GM12878 (cell line): ENCODE results near the gene DOCK7. TPM values are rescaled to one million over a fixed set of nuclear protein-coding genes. Genes with fewer than 3 reads are reported as not detected.

Experiments used
- ATAC-seq: fragments of 200-7000 bp; cut with Tn5 transposase; 3 replicates; pipeline ENCODE4 v1.9.1; 2020; ENCODE audit warnings: mild to moderate bottlenecking, moderate library complexity
- BruUV-seq: library from RNA; stranded (reverse); fragments of 400-500 nt; replicated peaks from 2 replicates; lab custom pipeline; 2021; lab: Mats Ljungman, UMichigan
- CTCF ChIA-PET: fragments of 300-600 bp; sonication (Branson Sonifier 250); formaldehyde crosslinking; extraction: SDS; loops from one replicate; lab custom pipeline; 2021; ENCODE audit warnings: inconsistent platforms; lab: Yijun Ruan, JAX
- POLR2A ChIA-PET: fragments of 350-600 bp; formaldehyde crosslinking; extraction: SDS; loops from one replicate; lab custom pipeline; 2021; ENCODE audit warnings: inconsistent platforms; lab: Charles Lee
- RAD21 ChIA-PET: fragments of 300-600 bp; sonication (Branson Sonifier 250); formaldehyde crosslinking; loops from one replicate; lab custom pipeline; 2023; ENCODE audit warnings: antibody characterized with exemption; ENCODE audit not compliant: unreplicated experiment; lab: Charles Lee
- SMC1A ChIA-PET: fragments of 300-600 bp; sonication (Branson Sonifier 250); formaldehyde crosslinking; loops from one replicate; lab custom pipeline; 2023; ENCODE audit not compliant: unreplicated experiment, uncharacterized antibody; lab: Charles Lee
- DNase-seq: peaks from one replicate; pipeline ENCODE4 v3.0.0-alpha.2; 2011; ENCODE audit warnings: low read depth, low spot score
- FAIRE-seq: peaks from 3 replicates; lab custom pipeline; 2011; peaks lifted over from hg19 to GRCh38; lab: Jason Lieb, UNC
- H2AFZ ChIP-seq: 2 replicates; pipeline ENCODE4 v1.6.0; 2011; ENCODE audit warnings: low read depth, low read length, control low read depth; ENCODE audit not compliant: control insufficient read depth
- H3K27ac ChIP-seq: 2 replicates; pipeline ENCODE4 v1.5.1; 2011; ENCODE audit warnings: control low read depth; ENCODE audit not compliant: control insufficient read depth, insufficient read depth
- H3K27me3 ChIP-seq, 2 experiments: replicated peaks in 1 of 2; 2 replicates each; pipeline versions ENCODE4 v1.6.0 to v1.6.1; 2011; ENCODE audit warnings: low read length in 1 of 2; ENCODE audit not compliant: control insufficient read depth in 2 of 2, insufficient read depth in 2 of 2
- H3K36me3 ChIP-seq, 2 experiments: 2 replicates each; pipeline ENCODE4 v1.5.1; 2011; ENCODE audit warnings: low read length in 1 of 2; ENCODE audit not compliant: control insufficient read depth in 2 of 2, insufficient read depth in 2 of 2
- H3K4me1 ChIP-seq: 2 replicates; pipeline ENCODE4 v1.6.1; 2011; ENCODE audit warnings: mild to moderate bottlenecking, low read length, moderate library complexity, mixed read lengths; ENCODE audit not compliant: control insufficient read depth, insufficient read depth
- H3K4me2 ChIP-seq: 2 replicates; pipeline ENCODE4 v1.6.0; 2011; ENCODE audit warnings: control low read depth; ENCODE audit not compliant: control insufficient read depth, insufficient read depth
- H3K4me3 ChIP-seq: fragments of 200-600 bp; sonication (generic); 2 replicates; pipeline ENCODE4 v1.5.1; 2016
- H3K79me2 ChIP-seq: 2 replicates; pipeline ENCODE4 v1.6.0; 2011; ENCODE audit warnings: low read length; ENCODE audit not compliant: control insufficient read depth, insufficient read depth
- H3K9ac ChIP-seq: 2 replicates; pipeline ENCODE4 v1.8.0; 2011; ENCODE audit warnings: low read length, control low read depth, mixed read lengths; ENCODE audit not compliant: control insufficient read depth, insufficient read depth
- H3K9me3 ChIP-seq: replicated peaks from 3 replicates; pipeline ENCODE4 v1.5.1; 2011; ENCODE audit warnings: mild to moderate bottlenecking, low read length; ENCODE audit not compliant: control insufficient read depth, insufficient read depth
- H4K20me1 ChIP-seq: 2 replicates; pipeline ENCODE4 v1.6.0; 2011; ENCODE audit not compliant: control insufficient read depth, insufficient read depth
- E2F8 ChIP-seq: fragments of 450-650 bp; IDR thresholded peaks from 2 replicates; pipeline ENCODE4 v1.6.1; 2018; ENCODE audit warnings: mild to moderate bottlenecking, low read depth, moderate library complexity; ENCODE audit not compliant: partially characterized antibody
- IKZF1 ChIP-seq: fragments of 450-650 bp; conservative IDR thresholded peaks from 2 replicates; pipeline ENCODE4 v1.6.1; 2017; ENCODE audit warnings: antibody characterized with exemption, mild to moderate bottlenecking
- IKZF2 ChIP-seq, 2 experiments: fragments of 450-650 bp; IDR thresholded peaks; 2 replicates each; pipeline ENCODE4 v1.6.1; 2017; ENCODE audit warnings: mild to moderate bottlenecking in 2 of 2, moderate library complexity in 2 of 2
- PKNOX1 ChIP-seq: fragments of 450-650 bp; IDR thresholded peaks from 2 replicates; pipeline ENCODE4 v1.6.1; 2016; ENCODE audit warnings: mild to moderate bottlenecking
- RELB ChIP-seq: fragments of 450-650 bp; IDR thresholded peaks from 2 replicates; pipeline ENCODE4 v1.6.1; 2017; ENCODE audit warnings: low read depth, mild to moderate bottlenecking, moderate library complexity
- TCF7 ChIP-seq: IDR thresholded peaks from 2 replicates; pipeline ENCODE4 v1.6.1; 2014; ENCODE audit warnings: antibody characterized with exemption, borderline replicate concordance
- ZBED1 ChIP-seq: IDR thresholded peaks from 2 replicates; pipeline ENCODE4 v1.6.1; 2016; ENCODE audit warnings: borderline replicate concordance
- ZNF274 ChIP-seq: IDR thresholded peaks from one replicate; pipeline ENCODE4 v1.8.0; 2011; ENCODE audit not compliant: insufficient read length, insufficient read depth
- WGBS: methylation state at CpG from one replicate; pipeline ENCODE4 v1.1.6; 2016; ENCODE audit warnings: low lambda C conversion rate; ENCODE audit not compliant: insufficient replicate concordance, insufficient coverage; ENCODE audit errors: missing lambda C conversion rate; 5-methylcytosine and 5-hydroxymethylcytosine counted together
- in situ Hi-C: fragments of 300-500 bp; cut with MboI; formaldehyde crosslinking; loops from 9 replicates; pipeline ENCODE4 v1.14.3; 2018; ENCODE audit warnings: mixed read lengths
- intact Hi-C: fragments of 100-400 bp; cut with micrococcal nuclease; formaldehyde crosslinking; loops from one replicate; pipeline ENCODE4 v1.14.2; 2022; ENCODE audit not compliant: unreplicated experiment
- polyA plus RNA-seq, 11 experiments: library from polyadenylated mRNA; depleted of rRNA in 4 of 11; unstranded in 6 of 11; stranded (reverse) in 5 of 11; fragments of >200 nt; fragmentation: Nextera tagmentation in 4 of 11; fragmentation: Illumina TruSeq in 1 of 11; extraction: Ambion mirVana in 4 of 11; extraction: Trizol in 1 of 11; gene quantifications; 1 replicate in 1 of 11; 2 replicates in 10 of 11; pipeline versions ENCODE4 v1.2.1 to v1.2.3, GENCODE V29; 2011 to 2016; ENCODE audit warnings: inconsistent platforms in 2 of 11, missing spikeins in 2 of 11, low read depth in 1 of 11
- total RNA-seq, 4 experiments: library from RNA; depleted of rRNA in 3 of 4; stranded (reverse); fragments of >200 nt in 3 of 4; fragmentation: Illumina TruSeq in 1 of 4; extraction: Trizol in 1 of 4; gene quantifications; 2 replicates each; pipeline versions ENCODE4 v1.2.1 to v1.2.3, GENCODE V29; 2013 to 2021

Gene DOCK7
- total and polyA plus RNA-seq, 10 of the 15 experiments (the other 5 are each of a cell fraction or from before 2014, with no cell fraction given): 4.8 to 34.6 (median 26.9) TPM

- ChIA-PET SMC1A (interaction anchor here (0.8 to 6.3 kb wide), 10 partner anchors 9 to 1393 kb away, joined by 3 to 43 read pairs (median 4); partner anchors contain the start of gene DOCK7), POLR2A (interaction anchor here (0.8 to 1.1 kb wide), 2 partner anchors 56 to 211 kb away, joined by 3 read pairs; no protein-coding TSS in a partner anchor), RAD21 (interaction anchor here (1.0 to 2.4 kb wide), 4 partner anchors 21 to 112 kb away, joined by 3 to 9 read pairs (median 4); no protein-coding TSS in a partner anchor), CTCF (interaction anchor here (0.7 to 2.9 kb wide), 3 partner anchors 13 to 104 kb away, joined by 3 to 14 read pairs (median 5); no protein-coding TSS in a partner anchor)
- intact Hi-C loops (loop anchor here (5.0 kb wide), 1 partner anchor 288 kb away; the partner anchor contains the start of gene USP1), in situ Hi-C loops (no loop called here)
- FAIRE-seq (no peak), ATAC-seq (peak; percentile 42), DNase-seq (peak; percentile 19)
- Histone ChIP-seq H3K9ac (no peak overlapping the region), H3K4me2 (peak overlapping the region; percentile 21; the same call in 1 of the 2 replicates), H3K36me3 (no peaks in the 10 kb centered on the region), H4K20me1 (no peaks in the 10 kb centered on the region), H3K79me2 (no peaks in the 10 kb centered on the region), H3K27ac (no peak overlapping the region), H3K4me3 (0 out of 2 replicates have a peak overlapping the region, but pooled peaks have one; percentile 7), H2AFZ (peak overlapping the region; percentile 36; the same call in 1 of the 2 replicates), H3K27me3 (no peaks in the 10 kb centered on the region), H3K9me3 (no peaks in the 10 kb centered on the region), H3K4me1 (0 out of 2 replicates have a peak, but pooled peaks cover 5% of the 10 kb centered on the region)
- TF ChIP-seq PKNOX1: no peak
- peak; percentile 60 for TF ChIP-seq RELB
- TF ChIP-seq IKZF1: peak; percentile 47
- TF ChIP-seq ZNF274: no peak
- TF ChIP-seq IKZF2 (IDR thresholded peaks at IDR 0.05): peak; percentile 37 to 43; a peak in 1 of 4 replicates
- no peak for TF ChIP-seq ZBED1
- no peak for TF ChIP-seq E2F8
- no peak for TF ChIP-seq TCF7
- BruUV-seq: no TSS peak
- WGBS: 0% methylated on average over 1 of the region's 1 CpG
Measured at GRCh38 chr1:62725255-62725654, 37.1 kb upstream of the DOCK7 start.
